H9 (cell line): ENCODE data around the gene SEL1L2. TPM values are rescaled to one million over a fixed set of nuclear protein-coding genes. Genes with fewer than 3 reads are reported as not detected.
A peak's percentile ranks its signal among the peaks of the same experiment; 100 is the strongest.
"Not testable (repeated sequence)": the region's sequence is repeated elsewhere in the genome, so short reads cannot be mapped to it uniquely, and the experiment has no call there.

Experiments used
- DNase-seq: peaks from one replicate; pipeline ENCODE4 v3.0.0-alpha.2; 2017
- H2AFZ ChIP-seq: one replicate; pipeline ENCODE4 v1.6.1; 2013; ENCODE audit warnings: mild to moderate bottlenecking, low read length, control low read depth, moderate library complexity
- H2AK5ac ChIP-seq: 2 replicates; pipeline ENCODE4 v1.6.1; 2013; ENCODE audit warnings: low read length, control low read depth, mixed read lengths; ENCODE audit not compliant: insufficient read length
- H2BK120ac ChIP-seq: one replicate; pipeline ENCODE4 v1.6.1; 2013; ENCODE audit warnings: low read depth, mild to moderate bottlenecking, low read length, control low read depth, inconsistent platforms; ENCODE audit not compliant: poor library complexity, severe bottlenecking
- H2BK12ac ChIP-seq: 2 replicates; pipeline ENCODE4 v1.6.1; 2013; ENCODE audit warnings: low read length, control low read depth, mixed read lengths, low read depth; ENCODE audit not compliant: insufficient read length
- H2BK15ac ChIP-seq: 2 replicates; pipeline ENCODE4 v1.6.1; 2013; ENCODE audit warnings: low read depth, low read length, control low read depth
- H2BK20ac ChIP-seq: one replicate; pipeline ENCODE4 v1.6.1; 2013; ENCODE audit warnings: low read depth, mild to moderate bottlenecking, low read length, control low read depth, inconsistent platforms; ENCODE audit not compliant: poor library complexity, severe bottlenecking
- H2BK5ac ChIP-seq: 2 replicates; pipeline ENCODE4 v1.6.1; 2013; ENCODE audit warnings: low read length, control low read depth, mixed read lengths; ENCODE audit not compliant: insufficient read length
- H3K14ac ChIP-seq: 2 replicates; pipeline ENCODE4 v1.6.1; 2013; ENCODE audit warnings: low read length, control low read depth; ENCODE audit not compliant: insufficient read depth
- H3K18ac ChIP-seq: 2 replicates; pipeline ENCODE4 v1.6.1; 2013; ENCODE audit warnings: low read depth, mild to moderate bottlenecking, mixed read lengths, low read length, control low read depth; ENCODE audit not compliant: insufficient read length
- H3K23ac ChIP-seq: 2 replicates; pipeline ENCODE4 v1.6.1; 2013; ENCODE audit warnings: low read length, control low read depth, mixed read lengths, low read depth; ENCODE audit not compliant: insufficient read length
- H3K23me2 ChIP-seq: 2 replicates; pipeline ENCODE4 v1.6.1; 2013; ENCODE audit warnings: low read depth, mild to moderate bottlenecking, mixed read lengths, low read length, control low read depth; ENCODE audit not compliant: insufficient read length, poor library complexity, severe bottlenecking
- H3K27ac ChIP-seq: 2 replicates; pipeline ENCODE4 v1.5.1; 2013; ENCODE audit warnings: low read length, control low read depth, mixed read lengths, low read depth; ENCODE audit not compliant: insufficient read length
- H3K27me3 ChIP-seq: 2 replicates; pipeline ENCODE4 v1.6.1; 2013; ENCODE audit warnings: low read length, control low read depth, inconsistent platforms; ENCODE audit not compliant: insufficient read depth
- H3K4ac ChIP-seq: 2 replicates; pipeline ENCODE4 v1.6.1; 2013; ENCODE audit warnings: low read depth, mild to moderate bottlenecking, control low read depth, inconsistent platforms, low read length, moderate library complexity
- H3K4me1 ChIP-seq: 2 replicates; pipeline ENCODE4 v1.6.1; 2013; ENCODE audit warnings: low read length, control low read depth, inconsistent platforms; ENCODE audit not compliant: insufficient read depth
- H3K4me2 ChIP-seq: 2 replicates; pipeline ENCODE4 v1.6.1; 2013; ENCODE audit warnings: low read length, control low read depth, mixed read lengths; ENCODE audit not compliant: insufficient read length, insufficient read depth
- H3K56ac ChIP-seq: 2 replicates; pipeline ENCODE4 v1.6.1; 2013; ENCODE audit warnings: low read depth, mild to moderate bottlenecking, mixed read lengths, low read length, control low read depth; ENCODE audit not compliant: insufficient read length
- H3K79me1 ChIP-seq: 2 replicates; pipeline ENCODE4 v1.6.1; 2013; ENCODE audit warnings: low read depth, mild to moderate bottlenecking, moderate library complexity, low read length, control low read depth, inconsistent platforms; ENCODE audit not compliant: insufficient read depth, poor library complexity, severe bottlenecking
- H3K79me2 ChIP-seq: 2 replicates; pipeline ENCODE4 v1.6.1; 2013; ENCODE audit warnings: low read length, control low read depth, inconsistent platforms; ENCODE audit not compliant: insufficient read depth
- H3K9ac ChIP-seq: 2 replicates; pipeline ENCODE4 v1.6.1; 2013; ENCODE audit warnings: low read length, control low read depth, mixed read lengths; ENCODE audit not compliant: insufficient read length; ENCODE audit errors: extremely low read depth
- H3K9me3 ChIP-seq: one replicate; pipeline ENCODE4 v1.6.1; 2013; ENCODE audit warnings: low read depth, low read length, inconsistent platforms; ENCODE audit not compliant: control insufficient read depth
- H3T11ph ChIP-seq: one replicate; pipeline ENCODE4 v1.6.1; 2013; ENCODE audit warnings: mild to moderate bottlenecking, low read length, control low read depth, inconsistent platforms
- H4K20me1 ChIP-seq: one replicate; pipeline ENCODE4 v1.6.1; 2013; ENCODE audit not compliant: control insufficient read depth, insufficient read length, insufficient read depth
- H4K5ac ChIP-seq: 2 replicates; pipeline ENCODE4 v1.6.1; 2013; ENCODE audit warnings: low read depth, mild to moderate bottlenecking, mixed read lengths, low read length, control low read depth; ENCODE audit not compliant: insufficient read length
- H4K8ac ChIP-seq: replicated peaks from 2 replicates; pipeline ENCODE4 v1.6.1; 2013; ENCODE audit warnings: low read length, control low read depth, mixed read lengths, low read depth; ENCODE audit not compliant: insufficient read length
- H4K91ac ChIP-seq: 2 replicates; pipeline ENCODE4 v1.6.1; 2013; ENCODE audit warnings: low read depth, mild to moderate bottlenecking, moderate library complexity, mixed read lengths, low read length, control low read depth; ENCODE audit not compliant: insufficient read length
- H3K27ac Mint-ChIP-seq, 3 experiments: 2 replicates in 2 of 3; 3 replicates in 1 of 3; pipeline ENCODE4 v1.8.0; 2020 to 2021; ENCODE audit warnings: mixed read lengths in 3 of 3, mild to moderate bottlenecking in 1 of 3, moderate library complexity in 1 of 3
- H3K27me3 Mint-ChIP-seq: 2 replicates; pipeline ENCODE4 v1.8.0; 2021; ENCODE audit warnings: low read depth, mild to moderate bottlenecking, moderate library complexity, mixed read lengths
- H3K36me3 Mint-ChIP-seq, 3 experiments: 2 replicates in 2 of 3; 3 replicates in 1 of 3; pipeline ENCODE4 v1.8.0; 2020 to 2021; ENCODE audit warnings: low read depth in 3 of 3, mixed read lengths in 3 of 3; ENCODE audit not compliant: insufficient read depth in 1 of 3
- H3K4me1 Mint-ChIP-seq, 2 experiments: 2 replicates each; pipeline ENCODE4 v1.8.0; 2020; ENCODE audit warnings: mixed read lengths in 2 of 2
- H3K4me3 Mint-ChIP-seq, 2 experiments: 2 replicates in 1 of 2; 3 replicates in 1 of 2; pipeline ENCODE4 v1.8.0; 2020 to 2021; ENCODE audit warnings: mild to moderate bottlenecking in 2 of 2, mixed read lengths in 2 of 2, moderate library complexity in 1 of 2
- H3K9me3 Mint-ChIP-seq, 2 experiments: 2 replicates in 1 of 2; 3 replicates in 1 of 2; pipeline ENCODE4 v1.8.0; 2020; ENCODE audit warnings: mild to moderate bottlenecking in 2 of 2, mixed read lengths in 2 of 2, moderate library complexity in 1 of 2
- WGBS: extraction: QIAGEN DNeasy Blood & Tissue Kit; methylation state at CpG from one replicate; pipeline ENCODE4 v1.1.7; 2013; ENCODE audit warnings: missing lambda C conversion rate, low lambda C conversion rate, mixed read lengths; ENCODE audit not compliant: insufficient read length; ENCODE audit errors: extremely low coverage; 5-methylcytosine and 5-hydroxymethylcytosine counted together
- total RNA-seq: library from RNA; stranded (reverse); gene quantifications from 2 replicates; pipeline ENCODE4 v1.2.1, GENCODE V29; 2021
- TF ChIP-seq, protein P1 (sequence below): fragments of 200-600 bp; sonication (generic); conservative IDR thresholded peaks from 3 replicates; pipeline ENCODE4 v1.8.0; 2021; ENCODE audit warnings: antibody characterized with exemption, mild to moderate bottlenecking

Gene SEL1L2
- total RNA-seq, 1 experiment from 2014 or later, result not detected

DNA sequence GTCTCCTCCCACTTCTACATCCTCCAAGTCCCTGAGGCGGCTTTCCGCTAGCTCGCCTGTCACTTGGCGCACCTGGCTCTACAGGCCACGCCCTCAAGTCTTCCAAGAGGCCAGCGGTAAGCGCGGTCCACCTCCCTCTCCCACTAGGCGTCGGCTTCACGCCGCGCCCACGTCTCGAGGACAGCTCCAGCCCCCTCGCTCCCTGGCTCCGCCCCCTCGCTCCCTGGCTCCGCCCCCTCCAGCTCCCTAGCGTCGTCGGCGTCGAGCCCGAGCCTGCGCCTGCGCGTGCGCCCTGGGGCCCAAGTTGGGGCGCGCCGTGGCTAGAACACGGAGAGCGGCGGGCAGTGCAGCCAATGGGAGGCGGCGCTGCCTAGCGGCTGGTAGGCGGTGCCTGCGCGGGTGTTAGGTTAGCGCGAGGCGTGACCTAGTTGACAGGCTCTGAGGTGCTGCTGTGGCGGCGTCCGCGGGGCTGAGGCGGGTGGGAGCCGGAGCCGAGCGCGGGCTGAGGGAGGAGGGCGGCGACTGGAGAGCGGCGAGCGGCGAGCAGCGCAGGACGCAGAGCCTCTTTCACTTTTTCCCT lies 4.8 kb upstream of the SEL1L2 start, which contains the start of gene MACROD2:
MACROD2 (plus strand) TSS at position 431 of the 580 bp plus-strand sequence.
- H3K27ac Mint-ChIP-seq, result peak within 1 kb of the TSS in 1 of 3 experiments; percentile 77; a peak in 1 of 7 replicates

DNA sequence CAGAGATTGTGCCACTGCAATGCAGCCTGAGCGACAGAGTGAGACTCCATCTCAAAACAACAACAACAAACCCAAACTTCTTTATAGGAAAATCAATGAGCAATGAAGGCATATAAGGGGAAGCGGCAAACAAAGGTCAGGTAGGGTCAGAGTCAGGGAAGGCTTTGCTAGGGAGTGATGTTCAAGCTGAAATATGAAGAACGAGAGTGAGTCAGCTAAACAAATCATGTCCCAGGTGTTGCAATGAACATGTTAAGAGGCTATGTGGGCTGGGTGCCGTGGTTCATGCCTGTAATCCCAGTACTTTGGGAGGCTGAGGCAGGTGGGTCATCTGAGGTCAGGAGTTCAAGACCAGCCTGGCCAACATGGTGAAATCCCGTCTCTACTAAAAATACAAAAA lies 1.5 kb upstream of the SEL1L2 start:
- not testable (repeated sequence) for DNase-seq, H3K27me3 ChIP-seq, H2BK12ac ChIP-seq, H2BK5ac ChIP-seq, H3T11ph ChIP-seq, H3K14ac ChIP-seq, H3K4me2 ChIP-seq, H3K79me2 ChIP-seq, H3K4ac ChIP-seq, H3K27ac Mint-ChIP-seq, H3K18ac ChIP-seq, H3K4me1 ChIP-seq, H4K20me1 ChIP-seq, H2AK5ac ChIP-seq, H4K5ac ChIP-seq, H3K23me2 ChIP-seq, H4K91ac ChIP-seq, H3K9me3 ChIP-seq, H4K8ac ChIP-seq, H3K4me3 Mint-ChIP-seq, H3K27ac ChIP-seq, H2BK120ac ChIP-seq, H3K36me3 Mint-ChIP-seq, H3K9me3 Mint-ChIP-seq, H2AFZ ChIP-seq, H3K23ac ChIP-seq, H3K56ac ChIP-seq, H2BK20ac ChIP-seq, H3K79me1 ChIP-seq, H3K9ac ChIP-seq, H2BK15ac ChIP-seq
- peaks cover 11% of the 10 kb centered on the region for H3K27me3 Mint-ChIP-seq
- no CpG with 5 or more reads among the region's 5 CpGs for WGBS
- peaks cover 17 to 19% of the 10 kb centered on the region in 2 experiments for H3K4me1 Mint-ChIP-seq

More for the DNA sequence above, 4.8 kb upstream of the SEL1L2 start, which contains the start of gene MACROD2:
- Histone ChIP-seq H3K4ac (no peak within 1 kb of the TSS), H3K9ac (no peak within 1 kb of the TSS), H3K23ac (no peak within 1 kb of the TSS), H3K27me3 (no peaks in the 10 kb centered on the region; the same call in 1 of the 2 replicates), H4K20me1 (no peaks in the 10 kb centered on the region), H2BK15ac (no peak within 1 kb of the TSS), H2AFZ (peak within 1 kb of the TSS; percentile 63), H3K56ac (no peak within 1 kb of the TSS), H3K79me1 (no peaks in the 10 kb centered on the region), H2BK12ac (no peak within 1 kb of the TSS), H2BK20ac (no peak within 1 kb of the TSS), H4K91ac (no peak within 1 kb of the TSS), H2BK5ac (no peak within 1 kb of the TSS), H3K23me2 (peaks cover 3% of the 10 kb centered on the region), H3K14ac (no peak within 1 kb of the TSS), H3K4me1 (no peaks in the 10 kb centered on the region), H3T11ph (no peak within 1 kb of the TSS), H3K18ac (no peak within 1 kb of the TSS), H3K4me2 (peak within 1 kb of the TSS; percentile 78), H4K8ac (no peak within 1 kb of the TSS), H4K5ac (no peak within 1 kb of the TSS), H2BK120ac (no peak within 1 kb of the TSS), H3K9me3 (no peaks in the 10 kb centered on the region), H3K27ac (no peak within 1 kb of the TSS), H2AK5ac (no peak within 1 kb of the TSS), H3K79me2 (no peaks in the 10 kb centered on the region)
- TF ChIP-seq, protein P1, sequence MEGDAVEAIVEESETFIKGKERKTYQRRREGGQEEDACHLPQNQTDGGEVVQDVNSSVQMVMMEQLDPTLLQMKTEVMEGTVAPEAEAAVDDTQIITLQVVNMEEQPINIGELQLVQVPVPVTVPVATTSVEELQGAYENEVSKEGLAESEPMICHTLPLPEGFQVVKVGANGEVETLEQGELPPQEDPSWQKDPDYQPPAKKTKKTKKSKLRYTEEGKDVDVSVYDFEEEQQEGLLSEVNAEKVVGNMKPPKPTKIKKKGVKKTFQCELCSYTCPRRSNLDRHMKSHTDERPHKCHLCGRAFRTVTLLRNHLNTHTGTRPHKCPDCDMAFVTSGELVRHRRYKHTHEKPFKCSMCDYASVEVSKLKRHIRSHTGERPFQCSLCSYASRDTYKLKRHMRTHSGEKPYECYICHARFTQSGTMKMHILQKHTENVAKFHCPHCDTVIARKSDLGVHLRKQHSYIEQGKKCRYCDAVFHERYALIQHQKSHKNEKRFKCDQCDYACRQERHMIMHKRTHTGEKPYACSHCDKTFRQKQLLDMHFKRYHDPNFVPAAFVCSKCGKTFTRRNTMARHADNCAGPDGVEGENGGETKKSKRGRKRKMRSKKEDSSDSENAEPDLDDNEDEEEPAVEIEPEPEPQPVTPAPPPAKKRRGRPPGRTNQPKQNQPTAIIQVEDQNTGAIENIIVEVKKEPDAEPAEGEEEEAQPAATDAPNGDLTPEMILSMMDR, result no peak
- Mint-ChIP-seq H3K4me3 (peak within 1 kb of the TSS; percentile 87 to 97), H3K36me3 (peaks cover 0 to 2% (median 0%) of the 10 kb centered on the region in 3 experiments; a peak in 1 of 7 replicates), H3K9me3 (peaks cover 0 to 2% of the 10 kb centered on the region in 2 experiments; a peak in 4 of 5 replicates), H3K27me3 (peaks cover 14% of the 10 kb centered on the region), H3K4me1 (peaks cover 15 to 18% of the 10 kb centered on the region in 2 experiments)
- whole genome bisulfite sequencing, result no CpG with 5 or more reads among the region's 61 CpGs
- peak; percentile 99 for DNase-seq
